Measurements from ENCODE around the gene DDX51.

Gene DDX51, protein sequence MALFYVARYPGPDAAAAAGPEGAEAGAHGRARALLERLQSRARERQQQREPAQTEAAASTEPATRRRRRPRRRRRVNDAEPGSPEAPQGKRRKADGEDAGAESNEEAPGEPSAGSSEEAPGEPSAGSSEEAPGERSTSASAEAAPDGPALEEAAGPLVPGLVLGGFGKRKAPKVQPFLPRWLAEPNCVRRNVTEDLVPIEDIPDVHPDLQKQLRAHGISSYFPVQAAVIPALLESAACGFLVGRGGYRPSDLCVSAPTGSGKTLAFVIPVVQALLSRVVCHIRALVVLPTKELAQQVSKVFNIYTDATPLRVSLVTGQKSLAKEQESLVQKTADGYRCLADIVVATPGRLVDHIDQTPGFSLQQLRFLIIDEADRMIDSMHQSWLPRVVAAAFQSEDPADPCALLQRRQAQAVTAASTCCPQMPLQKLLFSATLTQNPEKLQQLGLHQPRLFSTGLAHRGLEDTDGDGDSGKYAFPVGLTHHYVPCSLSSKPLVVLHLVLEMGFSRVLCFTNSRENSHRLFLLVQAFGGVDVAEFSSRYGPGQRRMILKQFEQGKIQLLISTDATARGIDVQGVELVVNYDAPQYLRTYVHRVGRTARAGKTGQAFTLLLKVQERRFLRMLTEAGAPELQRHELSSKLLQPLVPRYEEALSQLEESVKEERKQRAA

DNA sequence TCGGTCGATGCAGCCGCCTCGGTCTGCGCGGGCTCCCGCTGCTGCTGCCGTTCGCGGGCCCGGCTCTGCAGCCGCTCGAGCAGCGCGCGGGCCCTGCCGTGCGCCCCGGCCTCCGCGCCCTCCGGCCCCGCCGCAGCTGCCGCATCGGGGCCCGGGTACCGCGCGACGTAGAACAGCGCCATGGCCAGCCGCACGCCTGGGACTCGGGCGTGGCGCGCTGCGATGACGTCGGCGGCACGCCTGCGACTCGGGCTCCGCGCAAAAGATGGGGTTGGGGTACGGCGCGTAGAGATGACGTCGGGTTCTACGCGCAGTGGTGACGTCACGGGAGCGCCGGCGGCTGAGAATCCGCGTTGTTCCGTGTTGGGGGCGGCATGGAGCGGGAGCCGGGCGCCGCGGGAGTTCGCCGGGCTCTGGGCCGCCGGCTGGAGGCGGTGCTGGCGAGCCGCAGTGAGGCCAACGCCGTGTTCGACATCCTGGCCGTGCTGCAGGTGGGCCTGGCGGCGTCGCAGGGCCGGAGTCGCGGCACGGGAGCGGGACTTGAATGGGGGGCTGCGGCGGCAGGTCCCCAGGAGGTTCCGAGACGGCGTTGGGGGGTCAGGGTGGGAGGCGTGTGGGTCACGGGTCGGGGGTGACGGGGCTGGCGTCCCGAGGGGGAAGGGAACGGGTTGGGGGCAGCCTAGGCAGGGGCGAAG is at the start of gene DDX51, which contains the start of gene NOC4L:
Gene DDX51, minus strand, starts transcription at position 205 of the 695 bp plus-strand sequence. Its CDS starts 23 bp downstream, at position 182.
Gene NOC4L, plus strand, starts transcription at position 343 of the 695 bp plus-strand sequence. Its CDS starts 32 bp downstream, at position 375.
- peak; percentile 77 to 78 for DNase-seq

DNA sequence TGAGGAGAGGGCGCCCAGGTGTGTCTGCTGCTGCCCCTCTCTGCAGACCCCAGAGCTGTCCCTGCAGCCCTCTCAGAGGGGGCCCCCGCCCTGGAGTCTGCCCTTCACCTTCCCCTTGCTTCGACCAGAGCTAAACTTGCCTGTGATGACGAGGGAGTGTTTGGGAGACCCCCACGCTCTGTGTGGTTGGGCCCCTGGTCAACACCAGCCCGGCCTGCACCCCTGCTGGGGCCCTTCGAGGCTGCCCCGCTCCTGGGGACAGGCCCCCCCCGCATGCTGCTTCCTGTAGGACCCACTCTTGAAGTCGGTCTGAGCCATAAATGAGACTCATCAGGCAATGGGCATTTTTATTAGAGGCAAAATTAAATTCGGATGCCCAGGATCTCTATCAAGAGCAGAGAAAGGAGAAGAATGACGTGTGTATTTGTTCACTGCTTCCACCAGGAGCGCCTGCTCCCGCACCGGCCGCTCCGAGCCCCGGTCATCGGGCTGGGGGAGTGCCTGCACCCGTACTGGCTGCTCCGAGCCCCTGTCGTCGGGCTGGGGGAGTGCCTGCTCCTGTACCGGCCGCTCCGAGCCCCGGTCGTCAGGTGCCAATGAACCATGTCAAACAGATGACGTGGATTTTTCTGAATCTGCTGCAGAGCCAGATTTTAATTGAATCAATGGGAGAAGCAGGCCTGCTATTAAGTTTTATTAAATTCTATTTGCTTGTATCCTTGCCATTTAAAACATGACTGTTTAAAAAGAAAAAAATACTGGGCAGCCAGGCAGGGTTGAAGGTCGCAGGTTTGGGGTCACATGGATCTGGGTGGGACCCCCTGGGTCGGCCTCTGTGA is 47.8 kb upstream of the DDX51 start:
- no peak for DNase-seq

DNA sequence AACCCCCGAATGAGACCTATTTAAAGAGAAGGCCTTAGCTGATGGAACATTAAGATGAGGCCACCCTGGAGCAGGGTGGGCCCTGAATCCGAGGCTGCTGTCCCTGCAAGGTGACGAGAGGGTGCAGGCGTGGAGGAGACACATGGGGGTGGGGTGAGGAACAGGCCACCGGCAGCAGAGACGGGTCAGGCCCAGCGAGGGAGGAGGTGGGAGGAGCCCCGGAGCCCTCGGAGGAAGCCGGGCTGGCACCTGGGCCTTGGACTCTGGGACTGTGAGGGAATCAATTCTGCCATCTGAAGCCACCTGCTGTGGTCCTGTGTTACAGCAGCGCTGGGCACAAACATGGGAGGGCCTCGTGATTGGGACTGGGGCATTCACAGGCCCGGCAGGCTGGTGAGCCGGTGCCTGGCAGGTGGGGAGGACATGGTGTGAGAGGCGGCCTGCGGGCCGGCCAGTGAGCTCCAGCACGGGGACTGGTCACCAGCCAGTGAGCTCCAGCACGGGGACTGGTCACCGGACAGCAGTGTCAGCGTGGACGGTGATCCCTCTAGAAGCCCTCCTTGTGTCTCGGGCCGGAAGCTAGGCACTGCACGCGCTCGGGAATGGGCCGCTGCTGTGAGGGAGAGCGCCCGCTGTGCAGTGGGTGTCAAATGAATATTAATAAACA is 46.8 kb upstream of the DDX51 start:
- no peak for DNase-seq

DNA sequence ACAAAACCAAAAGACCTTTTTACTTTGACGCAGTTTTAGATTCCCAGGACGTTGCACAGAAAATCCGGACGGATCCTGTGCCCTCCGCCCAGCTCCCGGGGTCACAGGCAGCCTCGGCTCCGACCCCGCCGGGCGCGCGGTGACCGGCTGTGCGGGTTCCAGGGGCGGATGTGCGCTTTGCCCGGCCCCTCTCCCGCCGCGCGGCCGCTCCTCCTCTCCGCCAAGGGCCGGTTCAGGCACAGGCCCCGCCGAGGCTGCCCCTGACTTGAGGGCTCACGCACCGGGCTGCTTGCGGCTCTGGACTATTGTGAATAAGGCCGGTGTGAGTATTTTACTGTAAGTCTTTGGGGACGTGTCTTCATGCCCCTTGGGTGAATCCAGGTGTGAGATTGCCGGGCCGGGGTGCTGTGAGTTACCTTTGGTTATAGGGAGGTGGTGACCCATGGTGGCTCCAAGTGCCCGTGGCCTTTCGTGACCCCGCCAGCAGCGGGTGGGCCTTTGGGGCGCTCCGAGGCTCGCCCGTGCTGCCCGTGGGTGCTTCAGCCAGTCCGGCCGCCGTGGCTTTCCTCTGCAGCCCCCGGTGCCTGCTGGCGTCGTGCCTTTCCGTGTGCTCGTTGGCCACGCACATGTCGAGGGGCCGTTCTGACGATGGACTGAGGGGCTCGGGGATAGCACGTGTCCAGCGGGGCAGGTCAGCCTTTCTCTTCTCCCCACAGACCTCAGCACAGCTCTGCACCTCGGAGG is 46.1 kb upstream of the DDX51 start:
- DNase-seq, result peak in 1 of 2 experiments; percentile 33

DNA sequence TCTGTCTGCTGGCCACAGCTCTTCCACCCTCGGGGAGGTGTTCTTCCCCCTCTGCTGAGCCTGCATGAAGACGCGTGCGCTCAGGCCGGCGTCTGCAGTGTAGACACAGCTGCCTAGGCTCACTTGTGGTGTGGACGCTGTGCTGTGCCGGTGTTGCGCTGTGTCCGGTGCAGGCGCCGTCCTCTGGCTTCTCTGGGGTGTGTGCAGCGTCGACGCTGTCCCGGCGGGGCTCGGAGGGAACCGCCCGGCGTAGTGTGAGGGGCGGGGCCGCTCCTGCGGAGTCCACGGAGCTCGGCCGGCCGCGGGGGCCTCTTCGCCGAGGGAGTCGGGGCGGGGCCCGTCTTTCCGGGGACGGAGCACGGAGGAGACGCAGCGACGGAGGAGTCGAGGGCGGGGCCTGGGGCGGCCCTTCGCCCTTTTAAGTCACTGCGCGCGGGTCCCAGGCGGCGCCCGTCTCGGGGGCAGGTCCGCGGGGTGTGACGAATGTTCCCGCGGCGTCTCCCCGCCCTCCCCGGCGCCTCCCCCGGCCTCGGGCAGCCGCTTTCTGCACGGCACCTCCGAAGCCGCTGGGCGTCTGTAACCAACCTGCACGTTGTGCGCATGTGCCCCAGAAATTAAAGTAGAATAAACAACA is 45.4 kb upstream of the DDX51 start:
- DNase-seq, result peak; percentile 90 to 91

DNA sequence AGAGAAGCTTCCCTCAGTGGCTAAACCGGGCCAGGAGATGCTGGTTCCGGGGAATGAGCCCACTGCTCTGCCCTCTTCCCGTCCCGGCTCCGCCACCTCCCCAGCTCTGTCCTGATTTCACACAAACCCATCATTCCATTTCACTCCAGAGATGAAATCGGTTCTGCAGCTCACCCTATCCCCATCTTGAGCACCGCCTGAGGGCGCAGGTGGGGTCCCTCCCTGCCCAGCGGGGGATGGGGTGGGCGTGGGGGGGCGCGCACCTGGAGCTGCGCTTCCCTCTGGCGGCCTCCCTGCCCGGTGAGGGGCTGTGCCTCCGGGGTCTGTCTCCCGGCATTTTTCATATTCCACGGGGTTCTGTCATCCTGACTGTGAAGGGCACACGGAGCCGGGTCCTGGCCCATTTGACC is 44.8 kb upstream of the DDX51 start:
- no peak for DNase-seq

DNA sequence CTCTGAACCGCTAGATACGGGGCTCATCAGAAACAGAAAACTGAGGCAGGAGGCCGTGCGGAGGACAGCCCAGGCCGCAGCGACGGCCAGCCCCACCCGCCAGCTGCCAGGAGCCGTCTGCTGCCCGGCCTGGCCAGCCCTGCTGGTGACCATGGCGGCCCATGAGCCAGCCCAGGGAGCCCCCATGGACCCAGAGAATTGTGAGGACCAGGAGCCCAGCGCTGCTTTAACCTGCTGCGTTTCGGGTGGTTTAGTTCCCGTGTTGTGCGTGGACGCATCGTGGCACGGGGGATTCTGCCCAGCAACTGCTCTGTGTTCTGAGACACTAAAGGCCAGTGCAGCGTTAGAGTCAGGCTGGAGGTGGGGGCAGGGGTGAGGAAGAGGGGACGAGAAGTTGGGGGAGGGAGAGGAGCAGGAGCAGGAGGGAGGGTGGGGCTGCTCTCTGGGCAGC is 44.4 kb upstream of the DDX51 start:
- DNase-seq, result no peak

DNA sequence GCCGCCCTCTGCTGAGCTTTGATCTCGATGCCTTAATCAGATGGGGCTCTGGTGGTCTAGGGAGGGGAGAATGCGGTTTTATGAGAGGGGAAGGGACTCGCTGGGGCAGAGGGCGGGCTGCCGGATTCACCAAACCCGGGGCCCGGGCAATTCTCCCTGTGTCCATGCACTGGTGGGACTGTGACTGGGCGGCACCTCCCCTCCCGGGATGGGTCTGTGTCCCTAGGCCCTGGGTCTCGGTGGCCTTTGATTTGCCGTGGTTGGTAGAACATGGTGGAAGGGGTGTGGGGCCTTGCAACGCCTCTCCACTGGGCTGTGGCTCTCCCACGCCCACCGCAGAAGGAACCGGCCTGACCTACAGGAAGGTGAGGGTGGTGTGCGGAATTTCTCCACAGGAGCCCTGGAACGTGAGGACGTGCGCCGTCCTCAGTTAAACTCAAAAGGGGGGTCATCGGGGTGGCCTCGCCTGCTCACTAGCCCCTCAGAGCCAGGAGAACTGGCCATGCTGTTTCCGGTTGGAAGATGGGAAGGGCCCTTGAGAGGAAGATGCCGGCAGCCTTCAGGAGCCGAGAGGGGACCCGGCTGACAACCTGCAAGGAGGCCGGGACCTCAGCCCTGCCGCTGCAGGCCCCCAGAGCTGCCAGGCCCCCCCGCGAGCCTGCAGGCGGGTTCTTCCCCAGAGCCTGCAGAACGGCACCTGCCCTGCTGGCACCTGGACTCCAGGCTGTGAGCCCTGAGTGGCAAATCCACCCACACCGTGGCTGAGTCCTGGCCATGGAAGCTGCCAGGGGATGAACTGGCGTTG is 43.7 kb upstream of the DDX51 start:
- DNase-seq, result no peak

DNA sequence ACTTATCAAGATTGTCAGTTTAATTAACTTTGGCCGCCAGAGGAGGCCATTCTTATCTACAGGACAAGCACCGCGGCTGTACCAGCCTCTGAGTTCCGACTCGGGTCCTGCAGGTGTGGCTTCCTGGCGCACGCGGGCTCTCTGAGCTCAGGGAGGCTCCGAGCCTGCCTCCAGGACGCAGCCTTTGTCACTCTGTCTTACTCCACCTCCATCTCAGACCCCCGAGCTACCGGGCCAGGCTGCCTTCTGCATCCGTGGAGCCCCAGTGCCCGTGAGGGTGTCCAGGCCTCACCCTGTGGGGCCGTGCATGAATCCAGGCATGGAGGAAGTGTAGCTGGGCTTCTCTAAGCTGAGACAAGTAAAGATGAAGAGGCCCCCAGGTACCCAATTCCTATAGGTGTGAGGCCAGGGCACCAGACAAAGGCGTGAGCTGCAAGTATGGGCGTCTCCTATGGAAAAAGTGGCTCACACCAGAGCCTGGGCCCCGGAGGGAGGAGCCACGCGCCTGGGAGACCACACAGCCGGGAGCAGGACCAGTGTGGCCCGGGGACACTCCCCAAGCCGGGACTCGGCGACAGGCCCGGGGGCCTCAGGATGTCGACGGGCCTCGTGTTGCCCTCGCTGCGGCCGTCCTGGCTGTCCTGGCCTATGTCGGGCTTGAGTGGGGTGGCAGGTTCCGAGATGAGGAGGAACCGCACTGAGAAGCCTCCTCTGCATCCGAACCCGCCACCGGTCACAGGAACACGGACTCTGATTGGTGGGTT is 42.9 kb upstream of the DDX51 start:
- DNase-seq, result peak in 1 of 2 experiments; percentile 27

DNA sequence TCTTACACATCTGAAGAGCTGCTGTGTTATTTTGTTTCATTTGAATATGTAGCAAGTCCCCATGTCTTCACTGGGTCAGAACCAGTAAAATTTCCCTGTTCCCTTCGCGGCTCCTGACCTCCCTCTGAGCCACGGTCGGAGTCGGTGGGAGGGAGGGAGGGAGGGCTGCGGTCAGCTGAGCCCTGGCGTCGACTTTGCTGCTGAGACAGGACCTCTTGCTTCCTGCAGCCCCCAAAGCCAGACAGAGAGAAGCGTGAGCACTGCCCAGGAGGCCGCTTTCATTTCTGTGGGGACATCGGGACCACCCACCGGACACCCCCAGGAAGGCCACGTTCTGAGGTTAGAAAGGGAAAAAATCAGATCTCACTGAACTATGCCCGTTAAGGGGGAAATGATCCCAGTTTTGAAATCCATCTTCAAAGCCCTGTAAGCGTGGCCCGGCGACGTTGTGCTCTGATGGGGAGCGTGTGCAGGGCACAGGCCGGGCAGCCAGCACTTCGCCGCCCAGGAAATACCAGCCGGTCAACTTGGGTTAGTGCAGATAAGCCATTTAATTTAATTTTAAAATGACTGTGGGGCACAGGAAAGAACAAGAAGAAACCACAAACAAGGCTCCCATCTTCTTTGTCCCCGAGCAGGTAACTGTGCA is 42.2 kb upstream of the DDX51 start:
- DNase-seq, result no peak

DNA sequence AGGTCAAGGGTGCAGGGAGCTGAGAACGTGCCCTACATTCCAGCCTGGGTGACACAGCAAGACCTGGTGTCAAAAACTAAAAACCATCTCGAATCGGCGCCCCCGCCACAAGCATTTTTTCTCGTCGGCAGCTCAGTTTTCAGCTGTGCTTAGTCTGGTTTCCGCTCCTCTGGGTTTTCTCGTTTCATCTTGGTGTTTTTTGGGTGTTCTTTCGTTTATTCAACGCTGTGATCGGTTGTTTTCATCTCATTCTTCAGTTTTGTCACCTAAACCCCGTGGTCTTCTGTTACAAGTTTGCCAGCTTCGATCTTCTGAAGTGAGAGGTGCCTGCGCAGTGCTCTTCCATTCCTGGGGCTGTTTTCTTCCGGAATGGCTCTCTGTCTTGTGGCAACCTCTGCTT is 41.6 kb upstream of the DDX51 start:
- no peak for DNase-seq

DNA sequence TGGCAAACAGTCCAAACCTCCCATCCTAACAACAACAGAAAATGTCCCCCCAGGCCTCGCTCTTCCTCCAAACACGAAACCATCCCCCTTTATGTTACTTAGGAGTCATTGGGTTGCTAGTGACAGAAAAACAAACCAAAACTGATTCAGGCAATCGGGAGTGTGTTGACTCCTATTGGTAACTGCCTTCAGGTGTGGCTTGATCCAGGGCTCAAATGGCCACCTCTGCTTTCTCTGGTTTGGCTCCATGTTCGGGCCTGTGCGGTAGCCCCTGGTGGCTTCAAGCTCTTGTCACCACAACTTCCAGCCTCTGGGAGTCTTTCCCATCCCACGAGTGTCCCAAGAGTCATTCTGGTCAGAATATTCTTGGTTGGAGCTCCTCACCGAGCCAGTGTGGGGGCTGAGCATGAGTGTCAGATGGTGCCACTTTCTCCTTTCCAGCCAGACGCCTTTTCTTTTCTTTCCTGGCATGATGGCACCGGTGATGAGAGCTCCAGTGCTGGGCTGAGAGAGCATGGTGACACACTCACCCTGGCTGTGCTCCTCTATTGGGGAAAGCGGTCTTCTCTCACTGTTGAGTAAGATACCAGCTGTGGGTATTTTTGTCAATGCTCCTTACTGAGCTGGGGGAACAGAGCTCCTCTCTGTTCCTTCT is 38.7 kb upstream of the DDX51 start:
- DNase-seq, result no peak

DNA sequence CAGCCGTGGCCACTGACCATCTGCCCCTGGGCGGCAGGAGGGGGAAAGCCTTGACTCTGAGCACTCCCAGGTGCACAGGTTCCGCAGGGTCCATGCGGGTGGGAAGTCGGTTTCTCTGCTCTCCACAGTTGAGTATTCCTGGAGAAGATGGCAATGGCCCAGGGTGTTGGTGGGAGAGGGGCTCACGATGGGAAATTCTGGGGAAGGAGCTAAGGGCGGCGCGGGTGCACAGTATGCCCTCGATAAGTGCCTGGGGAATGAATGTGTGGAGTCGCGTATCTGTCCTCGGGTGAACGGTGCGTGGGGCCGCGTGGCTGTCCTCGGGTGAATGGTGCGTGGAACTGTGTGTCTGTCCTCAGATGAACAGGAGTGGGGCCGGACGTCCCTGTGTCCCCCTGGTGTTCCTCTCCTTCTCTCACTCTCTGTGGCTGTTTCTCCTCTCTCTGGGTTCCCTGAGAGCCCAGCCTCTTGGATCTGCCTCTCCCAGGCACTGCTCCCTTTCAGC is 38.1 kb upstream of the DDX51 start:
- no peak for DNase-seq

DNA sequence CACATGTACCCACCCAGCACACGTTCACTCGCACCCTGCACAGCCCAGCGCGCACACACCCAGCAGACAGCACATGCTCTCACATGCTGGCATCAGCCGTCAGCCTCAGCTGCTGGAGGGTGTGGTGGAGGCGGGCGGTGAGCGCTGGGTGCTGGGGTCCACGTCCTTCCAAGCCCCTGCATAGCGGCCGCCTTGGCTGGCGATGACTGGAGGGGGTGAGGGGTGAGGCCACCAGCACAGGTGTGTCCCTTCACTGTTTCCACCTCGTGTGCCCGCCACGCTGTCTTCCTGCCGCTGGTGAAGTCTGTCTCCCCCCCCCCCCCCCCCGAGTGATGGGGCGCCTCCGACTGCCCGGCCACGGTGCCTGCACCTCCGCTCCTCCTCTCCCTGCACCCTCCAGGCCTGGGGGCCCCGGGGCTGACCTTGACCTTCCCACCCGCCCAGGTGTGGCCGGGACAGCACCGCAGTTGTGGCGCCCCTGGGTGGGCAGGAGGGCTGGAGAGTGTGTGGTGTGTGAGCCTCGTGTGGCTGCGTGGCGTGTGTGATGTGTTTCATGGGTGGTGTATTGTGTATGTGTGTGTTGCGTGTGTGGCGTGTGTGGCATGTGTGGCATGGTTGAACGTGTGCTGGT is 37.6 kb upstream of the DDX51 start:
- DNase-seq, result no peak

DNA sequence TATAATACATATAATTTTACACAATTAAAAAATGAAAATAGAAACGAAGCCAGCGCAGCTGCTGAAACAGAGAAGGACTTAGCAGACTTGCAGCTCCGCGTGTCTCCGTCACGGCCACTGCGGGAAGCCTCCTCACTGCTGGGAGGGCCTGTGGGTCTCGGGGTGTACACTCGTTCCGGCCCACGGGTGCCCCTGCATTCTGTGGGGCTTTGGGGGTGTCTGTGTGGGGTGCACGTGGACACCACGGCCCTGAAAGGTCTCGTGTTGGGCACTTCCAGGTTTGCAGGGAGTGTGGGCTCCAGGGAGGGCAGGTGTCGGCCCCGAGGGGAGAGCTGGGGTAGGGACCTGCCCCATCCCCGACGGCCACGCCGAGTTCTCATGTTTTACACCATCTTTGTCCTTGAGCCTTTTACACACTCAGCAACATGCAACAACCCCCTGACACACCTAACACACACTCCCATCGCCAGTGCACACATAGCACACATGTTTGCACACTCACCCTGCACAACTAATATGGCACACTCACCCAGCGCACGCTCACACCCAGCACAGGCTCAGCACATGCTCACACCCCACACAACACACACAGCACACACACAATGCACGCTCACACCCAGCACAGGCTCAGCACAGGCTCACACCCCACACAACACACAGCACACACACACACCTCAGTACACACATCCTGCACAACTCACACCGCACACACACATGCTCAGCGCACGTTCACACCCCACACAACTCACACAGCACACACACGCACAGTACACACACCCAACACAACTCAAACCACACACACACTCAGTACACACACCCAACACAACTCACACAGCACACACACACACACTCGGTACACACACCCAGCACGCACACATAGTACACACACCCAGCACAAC is 36.8 kb upstream of the DDX51 start:
- no peak for DNase-seq

Measured in AML-193 (cell line).